ENCODE results near the gene HMBS. TPM values are rescaled to one million over a fixed set of nuclear protein-coding genes. Genes with fewer than 3 reads are reported as not detected.

The HMBS gene
- total and polyA plus RNA-seq, 4 donors, result 10.5 to 224 (median 26.7) TPM

- TF ChIP-seq EGR1 (IDR thresholded peaks at IDR 0.05; ENCODE audit: low read depth in 2 of 2) (no peak), RAD21 (IDR thresholded peaks at IDR 0.05) (no peak), NR2F2 (IDR thresholded peaks at IDR 0.05) (no peak), HNF4A (conservative IDR thresholded peaks at IDR 0.05) (no peak), SP1 (IDR thresholded peaks at IDR 0.05) (no peak)
- TF ChIP-seq, protein P1, sequence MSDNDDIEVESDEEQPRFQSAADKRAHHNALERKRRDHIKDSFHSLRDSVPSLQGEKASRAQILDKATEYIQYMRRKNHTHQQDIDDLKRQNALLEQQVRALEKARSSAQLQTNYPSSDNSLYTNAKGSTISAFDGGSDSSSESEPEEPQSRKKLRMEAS (IDR thresholded peaks at IDR 0.05), result no peak
Measured at GRCh38 chr11:119046489-119046888, 38.2 kb upstream of the HMBS start (continued).

- H3K4me3 ChIP-seq (ENCODE audit: low read depth in 1 of 3, low read length in 3 of 3), result no peak overlapping the region
- WGBS, result 94% methylated on average over 6 of the region's 6 CpGs
- no peak for DNase-seq (ENCODE audit: low spot score)
- H3K27me3 ChIP-seq (ENCODE audit: control insufficient read depth in 4 of 4, insufficient read depth in 4 of 4, low read length in 3 of 4), result no peaks in the 10 kb centered on the region
- no peak overlapping the region for H3K9ac ChIP-seq (ENCODE audit: low read depth in 1 of 2, low read length in 2 of 2)
- no peaks in the 10 kb centered on the region for H3K9me3 ChIP-seq (ENCODE audit: control insufficient read depth in 4 of 4, low read length in 3 of 4)
- no peak overlapping the region for H3K27ac ChIP-seq (ENCODE audit: low read depth in 1 of 2, low read length in 2 of 2)
- H3K4me1 ChIP-seq (ENCODE audit: control insufficient read depth in 4 of 4, insufficient read depth in 4 of 4, low read length in 3 of 4), result no peaks in the 10 kb centered on the region
- TF ChIP-seq HNF4G (IDR thresholded peaks at IDR 0.05) (no peak), JUND (IDR thresholded peaks at IDR 0.05) (no peak), EGR1 (IDR thresholded peaks at IDR 0.05; ENCODE audit: low read depth in 2 of 2) (no peak), FOXA1 (IDR thresholded peaks at IDR 0.05) (no peak), TAF1 (conservative IDR thresholded peaks at IDR 0.05) (no peak), RAD21 (IDR thresholded peaks at IDR 0.05) (no peak), SP1 (IDR thresholded peaks at IDR 0.05) (no peak), REST (IDR thresholded peaks at IDR 0.05) (no peak), ZBTB33 (IDR thresholded peaks at IDR 0.05) (no peak), GABPA (IDR thresholded peaks at IDR 0.05 in 1 of 2, conservative IDR thresholded peaks at IDR 0.05 in 1 of 2) (no peak), CTCF (IDR thresholded peaks at IDR 0.05; ENCODE audit: low read depth, low read length, missing input control) (no peak), FOXA2 (IDR thresholded peaks at IDR 0.05) (no peak), NR2F2 (IDR thresholded peaks at IDR 0.05) (no peak), RXRA (IDR thresholded peaks at IDR 0.05) (no peak), HNF4A (conservative IDR thresholded peaks at IDR 0.05) (no peak), YY1 (IDR thresholded peaks at IDR 0.05) (no peak)
- TF ChIP-seq, protein P1 (IDR thresholded peaks at IDR 0.05), result no peak
- TF ChIP-seq, protein P2, sequence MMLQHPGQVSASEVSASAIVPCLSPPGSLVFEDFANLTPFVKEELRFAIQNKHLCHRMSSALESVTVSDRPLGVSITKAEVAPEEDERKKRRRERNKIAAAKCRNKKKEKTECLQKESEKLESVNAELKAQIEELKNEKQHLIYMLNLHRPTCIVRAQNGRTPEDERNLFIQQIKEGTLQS (IDR thresholded peaks at IDR 0.05), result no peak
- H3K36me3 ChIP-seq (ENCODE audit: control insufficient read depth in 4 of 4, insufficient read depth in 3 of 4, low read depth in 1 of 4, low read length in 3 of 4), result peaks cover 30 to 73% (median 50%) of the 10 kb centered on the region in 4 donors
Measured at GRCh38 chr11:119047205-119047604, 37.5 kb upstream of the HMBS start.

All from liver (tissue), 9 donors.